HAP-1 (cell line): ENCODE data around the gene PEX10.

Source experiments
- DNase-seq, 2 experiments: peaks; one replicate each; pipeline ENCODE4 v3.0.0-alpha.2; 2016 to 2020; ENCODE audit warnings: low spot score in 2 of 2
- H3K27me3 ChIP-seq: fragments of 250-450 bp; sonication (Bioruptor Pico); 2 replicates; pipeline ENCODE4 v1.5.1; 2020; ENCODE audit warnings: low read depth, mild to moderate bottlenecking, moderate library complexity
- H3K36me3 ChIP-seq: fragments of 250-450 bp; sonication (Bioruptor Pico); replicated peaks from 2 replicates; pipeline ENCODE4 v1.5.1; 2020; ENCODE audit warnings: mild to moderate bottlenecking
- H3K4me1 ChIP-seq: fragments of 250-450 bp; sonication (Bioruptor Pico); 2 replicates; pipeline ENCODE4 v1.5.1; 2020; ENCODE audit warnings: mild to moderate bottlenecking
- H3K4me3 ChIP-seq: fragments of 250-450 bp; sonication (Bioruptor Pico); 2 replicates; pipeline ENCODE4 v1.5.1; 2020; ENCODE audit warnings: mild to moderate bottlenecking, moderate library complexity
- H3K9me3 ChIP-seq: fragments of 250-450 bp; sonication (Bioruptor Pico); 2 replicates; pipeline ENCODE4 v1.5.1; 2020; ENCODE audit warnings: mild to moderate bottlenecking, moderate library complexity
- in situ Hi-C: fragments of 300-500 bp; cut with MboI; formaldehyde crosslinking; loops from 3 replicates; pipeline ENCODE4 v1.14.3; 2020; ENCODE audit warnings: low sequenced_read_pairs, inconsistent platforms, mixed read lengths

Gene PEX10

GRCh38 chr1:2374252-2375155 lies 37.9 kb downstream of the PEX10 start:
- no peak overlapping the region for H3K4me3 ChIP-seq
- no peaks in the 10 kb centered on the region for H3K9me3 ChIP-seq
- no peaks in the 10 kb centered on the region for H3K36me3 ChIP-seq
- DNase-seq = peak in 1 of 2 experiments; percentile 6
- in situ Hi-C loops = loop anchor here (5.0 kb wide), 1 partner anchor 177 kb away; no protein-coding TSS in a partner anchor
- no peaks in the 10 kb centered on the region for H3K27me3 ChIP-seq
- no peaks in the 10 kb centered on the region for H3K4me1 ChIP-seq

- H3K9me3 ChIP-seq = no peaks in the 10 kb centered on the region
- in situ Hi-C loops = no loop called here
- no peak overlapping the region for H3K4me3 ChIP-seq
- H3K27me3 ChIP-seq = no peaks in the 10 kb centered on the region
- H3K4me1 ChIP-seq = no peaks in the 10 kb centered on the region
- peak in 1 of 2 experiments; percentile 7 for DNase-seq
- H3K36me3 ChIP-seq = no peaks in the 10 kb centered on the region
Measured at GRCh38 chr1:2373551-2374251, 38.7 kb downstream of the PEX10 start.

- Histone ChIP-seq H3K27me3 (no peaks in the 10 kb centered on the region), H3K9me3 (no peaks in the 10 kb centered on the region), H3K4me3 (no peak overlapping the region), H3K4me1 (no peaks in the 10 kb centered on the region), H3K36me3 (no peaks in the 10 kb centered on the region)
- in situ Hi-C loops = no loop called here
- peak in 1 of 2 experiments; percentile 3 for DNase-seq
Measured at GRCh38 chr1:2372551-2373490, 39.5 kb downstream of the PEX10 start.

- H3K4me3 ChIP-seq = no peak overlapping the region
- in situ Hi-C loops = no loop called here
- no peaks in the 10 kb centered on the region for H3K27me3 ChIP-seq
- H3K9me3 ChIP-seq = no peaks in the 10 kb centered on the region
- DNase-seq = no peak
- no peaks in the 10 kb centered on the region for H3K36me3 ChIP-seq
- no peaks in the 10 kb centered on the region for H3K4me1 ChIP-seq
Measured at GRCh38 chr1:2368053-2368744, 44.2 kb downstream of the PEX10 start.

GRCh38 chr1:2363847-2364513 lies 48.4 kb downstream of the PEX10 start:
- no peaks in the 10 kb centered on the region for H3K27me3 ChIP-seq
- DNase-seq = no peak
- H3K4me1 ChIP-seq = no peaks in the 10 kb centered on the region
- no peaks in the 10 kb centered on the region for H3K36me3 ChIP-seq
- no peaks in the 10 kb centered on the region for H3K9me3 ChIP-seq
- H3K4me3 ChIP-seq = no peak overlapping the region
- in situ Hi-C loops = no loop called here

GRCh38 chr1:2360588-2361364 lies 51.6 kb downstream of the PEX10 start:
- in situ Hi-C loops = no loop called here
- Histone ChIP-seq H3K36me3 (no peaks in the 10 kb centered on the region), H3K27me3 (no peaks in the 10 kb centered on the region), H3K4me3 (no peak overlapping the region), H3K9me3 (no peaks in the 10 kb centered on the region), H3K4me1 (no peaks in the 10 kb centered on the region)
- no peak for DNase-seq

GRCh38 chr1:2358651-2359640 lies 53.4 kb downstream of the PEX10 start:
- Histone ChIP-seq H3K27me3 (no peaks in the 10 kb centered on the region), H3K9me3 (no peaks in the 10 kb centered on the region), H3K36me3 (no peaks in the 10 kb centered on the region), H3K4me3 (no peak overlapping the region), H3K4me1 (no peaks in the 10 kb centered on the region)
- no peak for DNase-seq
- in situ Hi-C loops = no loop called here

GRCh38 chr1:2358072-2358471 lies 54.3 kb downstream of the PEX10 start:
- no peak overlapping the region for H3K4me3 ChIP-seq
- no peaks in the 10 kb centered on the region for H3K9me3 ChIP-seq
- no peak for DNase-seq
- in situ Hi-C loops = no loop called here
- no peaks in the 10 kb centered on the region for H3K36me3 ChIP-seq
- H3K27me3 ChIP-seq = no peaks in the 10 kb centered on the region
- H3K4me1 ChIP-seq = no peaks in the 10 kb centered on the region

- in situ Hi-C loops = no loop called here
- no peak for DNase-seq
- no peaks in the 10 kb centered on the region for H3K9me3 ChIP-seq
- H3K36me3 ChIP-seq = no peaks in the 10 kb centered on the region
- H3K4me3 ChIP-seq = no peak overlapping the region
- H3K4me1 ChIP-seq = no peaks in the 10 kb centered on the region
- H3K27me3 ChIP-seq = no peaks in the 10 kb centered on the region
Measured at GRCh38 chr1:2356911-2357845, 55.2 kb downstream of the PEX10 start.

- in situ Hi-C loops = no loop called here
- H3K9me3 ChIP-seq = no peaks in the 10 kb centered on the region
- H3K27me3 ChIP-seq = no peaks in the 10 kb centered on the region
- H3K36me3 ChIP-seq = no peaks in the 10 kb centered on the region
- no peak overlapping the region for H3K4me3 ChIP-seq
- H3K4me1 ChIP-seq = no peaks in the 10 kb centered on the region
- DNase-seq = no peak
Measured at GRCh38 chr1:2356401-2356800, 56.0 kb downstream of the PEX10 start.
